ACHN (cell line): ENCODE results near the gene MYOM3.

Experiments
- DNase-seq: peaks from one replicate; pipeline ENCODE4 v3.0.0-alpha.2; 2015
- in situ Hi-C: cut with HindIII; loops from 2 replicates; pipeline ENCODE4 v1.10.0; 2017; ENCODE audit warnings: low sequenced_read_pairs, low pct_ligation_motif_present, low pct_unique_long_range_greater_than_20kb

The MYOM3 gene

DNA sequence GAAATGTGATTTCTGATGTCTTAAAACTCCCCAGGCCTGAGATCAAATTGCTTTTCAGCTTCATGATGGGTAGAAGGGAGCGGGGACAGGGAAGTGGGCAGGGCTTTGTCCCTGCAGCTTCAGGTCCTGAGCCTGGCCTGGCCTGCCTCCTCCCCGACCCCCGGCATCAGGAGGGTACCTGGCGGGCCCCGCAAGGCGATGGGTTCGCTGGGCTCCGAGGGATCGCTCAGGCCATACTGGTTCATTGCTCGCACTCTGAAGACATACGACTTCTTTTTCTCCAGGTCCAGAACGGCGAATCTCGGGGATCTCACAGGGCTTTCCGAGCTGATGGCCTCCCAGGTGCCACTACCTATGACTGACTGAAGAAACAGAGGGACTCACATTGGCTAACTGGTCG, 25.5 kb downstream of the MYOM3 start:
- in situ Hi-C loops, result no loop called here
- no peak for DNase-seq

DNA sequence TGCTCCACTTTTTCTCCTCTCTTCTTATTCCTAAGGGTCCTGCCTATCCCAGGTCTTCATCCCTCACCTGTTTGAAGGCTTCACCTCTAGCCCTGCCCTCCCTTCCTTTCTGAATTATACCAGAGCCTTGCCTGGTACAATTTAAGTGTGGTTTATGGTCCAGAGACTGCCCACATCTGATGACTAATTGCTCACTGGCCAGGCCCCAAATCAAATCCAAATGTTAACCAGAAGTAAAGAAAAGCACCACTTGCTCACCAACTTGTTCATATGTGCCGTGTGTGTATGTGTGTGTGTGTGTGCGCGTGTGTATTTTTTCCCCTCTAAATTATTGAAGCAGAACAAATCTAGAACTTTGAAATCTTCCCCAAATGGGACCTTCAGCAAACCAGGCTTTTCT, 26.4 kb downstream of the MYOM3 start:
- in situ Hi-C loops, result no loop called here
- no peak for DNase-seq

DNA sequence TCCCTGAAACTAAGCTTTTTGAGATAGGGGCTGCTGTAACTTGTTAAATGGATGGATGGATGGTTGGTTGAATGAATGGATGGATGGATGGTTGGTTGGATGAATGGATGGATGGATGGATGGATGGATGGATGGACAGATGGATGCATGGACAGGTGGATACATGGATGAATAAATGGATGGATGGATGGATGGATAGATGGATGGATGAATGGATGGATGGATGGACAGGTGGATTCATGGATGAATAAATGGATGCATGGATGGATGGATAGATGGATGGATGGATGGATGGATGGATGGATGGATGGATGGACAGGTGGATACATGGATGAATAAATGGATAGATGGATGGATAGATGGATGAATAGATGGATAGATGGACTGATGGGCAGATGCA, 26.9 kb downstream of the MYOM3 start:
- in situ Hi-C loops, result no loop called here
- no peak for DNase-seq

DNA sequence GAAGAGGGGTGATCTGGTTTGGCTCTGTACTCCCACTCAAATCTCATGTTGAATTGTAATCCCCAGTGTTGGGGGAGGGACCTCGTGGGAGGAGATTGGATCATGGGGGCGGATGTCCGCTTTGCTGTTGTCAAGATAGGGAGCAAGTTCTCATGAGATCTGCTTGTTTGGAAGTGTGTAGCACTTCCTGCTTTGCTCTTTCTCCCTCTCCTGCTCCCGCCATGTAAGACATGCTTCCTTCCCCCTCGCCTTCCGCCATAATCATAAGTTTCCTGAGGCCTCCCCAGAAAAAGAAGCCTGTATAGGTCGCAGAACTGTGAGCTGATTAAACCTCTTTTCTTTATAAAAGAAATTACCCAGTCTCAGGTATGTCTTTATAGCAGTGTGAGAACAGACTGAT, 27.9 kb downstream of the MYOM3 start:
- in situ Hi-C loops, result no loop called here
- no peak for DNase-seq

DNA sequence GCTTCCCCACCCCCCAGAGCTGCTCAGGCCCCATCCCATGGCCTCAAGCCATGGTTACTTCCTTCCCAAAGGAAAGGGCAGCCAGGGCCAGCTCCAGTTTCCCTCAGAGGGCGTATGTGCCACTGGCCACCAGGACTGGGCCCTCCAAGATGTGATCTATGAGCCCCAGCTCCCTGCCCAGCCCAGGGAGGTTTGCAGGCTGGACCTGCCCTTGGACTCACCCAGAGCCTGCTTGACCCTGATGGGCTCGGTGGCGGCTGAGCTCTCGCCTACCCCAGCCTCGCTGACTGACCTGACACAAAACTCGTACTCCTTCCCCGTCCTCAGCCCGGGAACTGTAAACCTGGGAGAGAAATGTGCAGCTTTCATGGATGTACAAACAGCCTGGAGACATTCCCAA, 29.6 kb downstream of the MYOM3 start:
- in situ Hi-C loops, result no loop called here

DNA sequence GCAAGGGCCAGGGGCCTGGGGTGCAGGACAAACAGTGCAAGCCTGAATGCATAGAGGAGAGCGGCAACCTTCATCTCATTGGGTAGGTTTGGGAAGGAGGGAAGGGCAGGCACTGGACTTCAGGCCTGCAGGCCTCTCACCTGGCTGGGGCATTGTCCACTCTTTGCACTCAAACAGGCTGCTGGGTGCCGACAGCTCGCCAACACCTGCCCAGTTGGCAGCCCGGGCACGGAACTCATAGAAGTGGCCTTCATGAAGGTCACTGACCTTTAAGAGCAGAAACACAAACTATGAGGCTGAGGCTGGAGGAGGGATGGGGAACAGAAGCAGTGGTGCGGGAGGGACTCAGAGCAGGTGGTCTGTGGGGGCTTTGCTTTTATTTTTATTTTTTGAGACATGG, 30.7 kb downstream of the MYOM3 start:
- in situ Hi-C loops, result no loop called here

More for the DNA sequence above, 29.6 kb downstream of the MYOM3 start:
- no peak for DNase-seq

DNA sequence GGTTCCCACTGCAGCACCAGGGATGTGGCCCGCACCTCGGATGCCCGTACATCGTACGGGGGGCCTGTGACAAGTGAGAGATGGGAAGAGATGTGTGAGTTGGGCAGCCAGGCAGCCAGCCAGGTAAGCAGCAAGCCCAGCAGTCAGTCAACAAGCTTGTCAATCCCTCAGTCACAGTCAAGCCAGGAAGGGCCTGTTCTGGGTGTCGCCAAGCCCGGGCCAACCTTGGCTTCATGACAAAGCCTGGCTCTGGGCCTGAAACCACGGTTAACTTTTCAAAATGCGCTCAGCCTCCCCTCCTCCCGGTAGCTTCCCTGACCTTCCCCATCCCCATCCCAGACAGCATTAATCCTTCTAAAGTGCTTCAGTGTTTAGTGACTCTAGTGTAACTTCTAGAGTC, 31.8 kb downstream of the MYOM3 start:
- no peak for DNase-seq
- in situ Hi-C loops, result no loop called here

More for the DNA sequence above, 30.7 kb downstream of the MYOM3 start:
- no peak for DNase-seq

DNA sequence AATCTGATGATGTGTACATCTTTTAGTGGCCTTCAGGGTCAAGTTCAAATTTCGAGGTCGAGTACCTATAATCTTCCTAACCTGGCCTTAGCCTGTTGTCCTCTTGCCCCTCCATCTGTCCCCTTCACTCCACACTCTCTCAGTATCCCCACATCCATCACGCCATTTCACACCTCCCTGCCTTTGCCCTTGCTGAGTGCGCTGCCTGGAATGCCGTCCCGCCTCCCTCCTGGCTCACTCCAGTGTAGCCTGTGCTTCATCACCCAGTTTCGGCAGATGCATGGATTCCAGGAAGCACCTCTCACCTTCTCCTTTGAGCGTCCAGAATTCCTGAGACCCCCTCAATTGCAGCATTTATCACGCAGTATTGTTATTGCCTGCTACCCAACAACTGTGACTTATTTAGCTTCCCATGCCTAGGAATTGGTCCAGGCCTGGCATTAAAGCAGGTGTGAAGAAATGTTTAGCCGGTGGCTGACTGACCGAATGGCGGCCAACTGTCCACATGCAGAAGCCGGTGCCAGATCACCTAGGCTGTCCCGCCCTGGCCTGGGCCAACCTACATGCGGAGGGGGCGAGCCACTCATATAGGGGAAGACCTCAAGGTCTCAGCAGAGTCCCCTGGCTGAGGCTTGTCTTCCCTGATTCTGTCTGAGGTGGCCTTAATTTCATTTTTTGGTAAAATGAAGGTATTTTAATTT, 34.5 kb downstream of the MYOM3 start:
- DNase-seq, result no peak
- in situ Hi-C loops, result no loop called here

DNA sequence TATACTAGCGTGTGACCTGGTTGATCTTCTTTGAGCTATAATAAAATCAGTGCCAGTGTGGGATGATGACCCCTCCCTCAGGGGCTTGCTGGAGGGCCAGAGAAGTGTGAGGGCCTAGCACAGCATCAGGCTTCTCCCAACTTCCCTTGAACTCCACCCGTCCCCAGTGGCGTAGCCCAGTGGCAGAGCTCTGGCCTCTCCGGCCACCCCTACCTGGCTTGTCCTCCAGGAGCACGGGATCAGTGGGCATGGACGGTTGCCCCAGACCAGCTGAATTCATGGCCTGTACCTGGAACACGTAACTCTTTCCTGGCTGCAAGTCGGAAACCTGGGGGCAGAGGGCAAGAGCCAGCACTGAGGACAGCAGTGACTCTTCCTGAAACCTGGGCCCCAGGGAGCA, 36.0 kb downstream of the MYOM3 start:
- in situ Hi-C loops, result no loop called here
- no peak for DNase-seq

DNA sequence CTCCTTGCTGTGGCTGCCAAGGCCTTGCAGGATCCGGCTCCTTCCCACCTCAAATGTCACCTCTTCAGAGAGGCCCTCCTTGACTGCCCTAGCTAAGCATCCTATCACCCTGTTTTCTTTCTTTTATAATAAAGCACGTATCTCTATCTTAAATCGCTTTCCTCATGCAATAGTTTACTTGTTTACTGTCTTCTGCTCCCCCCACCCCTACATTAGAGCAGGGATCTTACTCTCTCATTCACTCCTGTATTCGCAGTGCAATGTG, 36.4 kb downstream of the MYOM3 start:
- in situ Hi-C loops, result no loop called here
- DNase-seq, result no peak

DNA sequence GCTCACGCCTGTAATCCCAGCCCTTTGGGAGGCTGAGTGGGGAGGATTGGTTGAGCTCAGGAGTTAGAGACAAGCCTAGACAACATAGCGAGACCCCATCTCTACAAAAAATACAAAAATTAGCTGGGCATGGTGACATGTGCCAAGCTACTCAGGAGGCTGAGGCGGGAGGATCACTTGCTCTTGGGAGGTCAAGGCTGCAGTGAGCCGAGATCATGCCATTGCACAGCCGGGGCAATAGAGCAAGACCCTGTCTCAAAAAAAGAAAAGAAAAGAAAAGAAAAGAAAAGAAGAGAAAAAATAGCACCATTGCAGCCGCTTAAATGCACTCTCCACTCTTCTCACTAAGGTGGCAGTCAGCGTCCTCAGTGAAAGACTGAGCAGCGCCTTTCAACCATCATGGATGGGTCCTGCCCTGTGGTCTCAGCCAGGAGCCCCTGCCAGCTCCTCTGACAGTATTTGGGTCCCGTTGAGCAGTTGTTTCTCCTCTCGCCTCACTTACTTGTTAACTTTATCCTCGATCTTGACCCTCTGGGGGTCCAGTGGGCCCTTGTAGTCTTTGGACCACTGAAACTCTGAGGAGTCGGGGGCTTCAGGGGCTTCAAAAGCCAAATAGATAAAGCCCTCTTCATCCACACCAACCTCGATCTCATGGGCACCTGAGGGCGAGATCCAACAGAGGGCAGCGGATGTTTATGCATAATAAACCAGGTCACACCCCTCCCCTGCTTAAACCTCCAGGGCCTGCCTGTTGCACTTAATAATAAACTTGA, 36.9 kb downstream of the MYOM3 start:
- in situ Hi-C loops, result no loop called here
- DNase-seq, result peak; percentile 23

DNA sequence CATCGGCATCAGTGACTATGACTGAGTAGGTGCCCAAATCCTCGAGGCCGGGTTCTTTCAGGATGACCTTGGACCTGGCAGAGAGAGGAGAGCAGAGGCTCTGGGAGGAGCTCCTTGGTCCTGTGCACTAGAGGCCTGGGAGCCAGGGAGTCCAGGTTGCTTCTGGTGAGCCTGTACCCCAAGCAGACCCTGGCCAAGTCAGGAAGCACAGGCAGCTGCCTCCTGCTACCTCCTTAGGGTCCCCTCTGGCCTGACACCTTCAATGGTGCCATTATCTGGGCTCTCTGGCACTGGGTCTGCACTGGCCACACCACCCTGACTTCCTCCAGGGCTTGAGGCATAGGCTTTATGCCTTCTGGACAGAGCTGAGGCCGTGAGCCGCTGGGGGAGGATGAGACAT, 37.7 kb downstream of the MYOM3 start:
- in situ Hi-C loops, result no loop called here
- no peak for DNase-seq

DNA sequence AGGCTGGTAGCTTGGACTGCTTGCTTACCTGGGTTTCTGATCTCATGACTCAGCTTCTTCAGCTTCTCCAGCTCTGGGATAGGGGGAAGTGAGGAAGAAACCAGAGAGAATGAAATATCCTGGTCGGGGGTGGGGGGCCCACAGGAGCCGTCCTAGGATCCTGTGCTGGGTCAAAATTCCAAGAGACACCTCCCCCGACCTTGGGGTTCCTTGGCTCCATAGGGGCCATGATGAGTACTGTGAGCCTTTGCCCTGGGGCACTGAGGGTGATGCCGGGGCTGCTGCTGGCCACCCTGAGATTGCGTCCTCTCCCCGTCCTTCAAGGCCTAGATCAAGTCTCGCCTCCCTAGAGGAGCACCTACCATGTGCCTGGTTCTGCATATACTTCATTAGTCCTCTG, 40.0 kb downstream of the MYOM3 start:
- in situ Hi-C loops, result no loop called here
- no peak for DNase-seq

DNA sequence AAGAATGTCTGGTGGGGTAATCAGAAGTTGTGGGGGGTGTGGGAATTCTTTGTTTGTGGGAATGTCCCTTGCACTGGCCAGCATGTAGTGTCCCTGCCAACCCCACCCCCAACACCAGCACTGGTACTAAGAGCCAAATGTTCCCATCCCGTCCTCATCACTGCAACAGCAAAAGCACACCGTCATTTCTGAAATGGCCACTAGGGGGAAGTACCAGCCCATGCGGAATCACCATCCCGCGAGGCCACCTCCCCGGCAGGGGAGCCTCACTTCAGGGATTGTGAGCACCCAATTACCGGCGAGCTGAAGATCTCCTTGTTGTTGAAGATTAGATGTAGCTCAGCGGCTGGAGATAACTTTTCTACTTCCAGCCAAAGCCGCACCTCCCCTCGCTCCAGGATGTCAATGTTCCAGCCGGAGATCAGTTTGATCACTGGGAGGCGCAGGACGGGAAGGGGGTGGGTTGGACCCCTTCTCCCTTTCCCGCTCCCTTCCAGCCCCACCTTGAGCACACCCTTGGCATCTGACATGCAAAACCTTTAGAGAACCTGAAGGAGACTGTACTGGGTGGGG, 41.0 kb downstream of the MYOM3 start:
- in situ Hi-C loops, result no loop called here

DNA sequence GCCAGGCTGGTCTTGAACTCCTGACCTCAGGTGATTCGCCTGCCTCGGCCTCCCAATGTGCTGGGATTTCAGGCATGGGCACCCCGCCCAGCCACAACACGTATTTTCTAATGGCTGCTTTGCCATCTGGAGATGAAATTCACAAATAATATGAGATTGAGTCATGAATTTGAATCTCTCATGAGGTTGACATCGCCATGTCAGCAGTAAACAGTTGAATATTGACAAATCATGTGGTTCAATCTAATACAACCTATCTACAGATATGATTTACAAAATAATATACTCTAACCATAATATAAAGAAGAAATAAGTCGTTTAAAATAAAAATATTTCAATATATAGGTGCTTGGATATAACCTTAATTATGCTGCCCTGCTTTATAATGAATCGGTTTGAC, 42.1 kb downstream of the MYOM3 start:
- in situ Hi-C loops, result no loop called here
- no peak for DNase-seq

More for the DNA sequence above, 41.0 kb downstream of the MYOM3 start:
- DNase-seq, result peak; percentile 77

DNA sequence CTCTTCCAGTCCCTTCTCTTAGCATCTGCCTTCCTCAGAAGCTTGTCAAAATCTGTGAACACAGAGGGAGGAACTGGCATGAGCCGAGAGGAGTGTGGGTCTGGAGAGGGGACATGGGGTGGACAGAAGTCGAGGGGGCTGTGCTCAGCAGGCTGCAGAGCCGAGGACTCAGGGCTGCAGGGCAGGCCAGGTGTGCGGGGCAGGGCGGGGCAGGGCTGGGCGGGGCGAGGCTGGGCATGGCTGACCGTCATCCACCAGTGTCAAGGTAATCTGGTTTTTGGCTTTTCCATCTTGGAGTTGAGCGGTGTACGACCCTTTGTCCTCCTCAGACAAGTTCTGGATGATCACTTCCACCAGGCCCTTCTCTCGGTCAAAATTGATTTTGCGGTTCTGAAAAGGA, 44.0 kb downstream of the MYOM3 start:
- in situ Hi-C loops, result no loop called here
- DNase-seq, result no peak

DNA sequence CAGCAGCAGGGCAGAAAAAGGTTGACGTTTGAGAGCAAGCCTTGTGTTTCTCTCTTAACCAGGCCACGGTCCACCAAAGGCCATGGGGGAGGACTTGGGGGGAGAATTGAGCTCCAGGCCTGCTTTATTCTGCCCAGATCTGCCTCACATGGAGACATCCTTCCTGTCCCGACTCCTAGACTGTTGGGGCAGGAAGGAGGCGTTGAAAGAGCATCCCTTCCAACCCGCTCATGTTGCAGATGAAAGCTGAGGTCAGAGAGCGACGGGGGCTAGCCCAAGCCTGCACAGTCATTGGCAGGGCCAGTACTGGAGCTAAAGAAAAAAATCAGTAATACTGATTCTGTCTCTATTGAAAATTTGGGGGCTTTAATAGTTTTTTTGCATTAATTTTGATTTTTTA, 46.6 kb downstream of the MYOM3 start:
- in situ Hi-C loops, result no loop called here
- no peak for DNase-seq

DNA sequence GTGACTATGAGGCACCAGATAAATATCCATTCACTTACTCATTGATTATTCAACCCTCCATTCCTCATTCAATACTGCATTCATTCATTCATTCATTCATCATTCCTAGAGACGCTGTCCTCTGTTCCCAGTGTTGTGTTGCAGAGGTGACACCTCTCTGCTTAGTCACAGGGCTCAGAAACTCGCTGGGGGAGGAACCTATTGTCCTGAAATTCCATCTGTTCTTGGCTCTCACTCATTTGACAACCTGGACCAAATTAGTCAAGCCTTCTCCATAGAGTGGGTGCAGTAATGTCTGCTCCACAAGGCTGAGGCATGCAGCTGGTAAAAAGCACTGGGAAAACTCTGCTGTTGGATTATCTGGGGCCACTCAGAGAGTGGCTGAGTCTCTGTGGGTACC, 49.7 kb downstream of the MYOM3 start:
- in situ Hi-C loops, result no loop called here
- DNase-seq, result no peak

DNA sequence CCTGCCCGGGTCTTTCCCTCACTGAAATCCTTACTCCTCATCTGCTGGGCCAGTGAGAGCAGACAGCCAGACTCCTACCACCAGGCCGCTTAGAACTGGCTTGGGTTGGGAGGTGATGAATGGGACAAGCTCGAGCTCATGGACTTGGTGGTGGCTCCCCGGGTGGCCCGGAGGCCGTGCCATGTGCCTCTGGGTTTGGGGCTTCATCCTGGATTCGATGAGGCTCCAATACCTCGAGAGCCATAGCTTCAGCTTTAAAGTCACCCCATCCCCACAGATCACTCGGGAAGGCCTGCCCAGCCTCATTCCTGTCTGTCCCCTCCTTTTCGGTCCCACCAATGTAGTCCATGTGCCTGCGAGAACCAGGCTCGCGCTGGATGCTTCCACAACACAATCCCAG, 51.5 kb downstream of the MYOM3 start:
- DNase-seq, result no peak

More for the DNA sequence above, 51.5 kb downstream of the MYOM3 start:
- in situ Hi-C loops, result no loop called here
